CD8-positive, alpha-beta memory T cell (primary cell): ENCODE results near the gene CDA. TPM values are rescaled to one million over a fixed set of nuclear protein-coding genes. Genes with fewer than 3 reads are reported as not detected.

Experiments used
- CTCF ChIA-PET: fragments of 350-600 bp; sonication (Branson Sonifier 250); formaldehyde crosslinking; loops from one replicate; lab custom pipeline; 2021; ENCODE audit warnings: antibody characterized with exemption; lab: Charles Lee
- POLR2A ChIA-PET: fragments of 350-600 bp; sonication (Branson Sonifier 250); formaldehyde crosslinking; loops from one replicate; lab custom pipeline; 2021; ENCODE audit warnings: antibody characterized with exemption; lab: Charles Lee
- DNase-seq, 5 donors: peaks; one replicate each; pipeline versions ENCODE4 v3.0.0 to v3.0.0-alpha.2; 2020 to 2022; ENCODE audit warnings: mixed read lengths in 1 of 5
- H3K27ac ChIP-seq: one replicate; pipeline ENCODE4 v1.7.0; 2013; ENCODE audit warnings: low read depth, mild to moderate bottlenecking, low read length, moderate library complexity
- H3K27me3 ChIP-seq: 2 replicates; pipeline ENCODE4 v1.7.0; 2013; ENCODE audit warnings: low read length, mild to moderate bottlenecking; ENCODE audit not compliant: insufficient read depth, poor library complexity, severe bottlenecking
- H3K36me3 ChIP-seq: 2 replicates; pipeline ENCODE4 v1.7.0; 2013; ENCODE audit warnings: mild to moderate bottlenecking, low read length, moderate library complexity; ENCODE audit not compliant: insufficient read depth
- H3K4me1 ChIP-seq: 2 replicates; pipeline ENCODE4 v1.7.0; 2013; ENCODE audit warnings: mild to moderate bottlenecking, low read length, moderate library complexity; ENCODE audit not compliant: insufficient read depth
- H3K4me3 ChIP-seq: 2 replicates; pipeline ENCODE4 v1.7.0; 2013; ENCODE audit warnings: mild to moderate bottlenecking, low read length
- H3K9me3 ChIP-seq: 2 replicates; pipeline ENCODE4 v1.7.0; 2013; ENCODE audit warnings: mild to moderate bottlenecking, low read length
- H3K27ac Mint-ChIP-seq, 8 donors: one replicate each; pipeline ENCODE4 v1.8.0; 2020 to 2021; ENCODE audit warnings: mixed read lengths in 8 of 8, mild to moderate bottlenecking in 6 of 8, inconsistent platforms in 3 of 8, moderate library complexity in 3 of 8
- H3K27me3 Mint-ChIP-seq, 2 donors: one replicate each; pipeline ENCODE4 v1.8.0; 2020 to 2021; ENCODE audit warnings: mixed read lengths in 2 of 2, mild to moderate bottlenecking in 1 of 2, moderate library complexity in 1 of 2
- H3K36me3 Mint-ChIP-seq, 3 donors: one replicate each; pipeline ENCODE4 v1.8.0; 2020 to 2021; ENCODE audit warnings: mixed read lengths in 3 of 3, inconsistent platforms in 1 of 3, mild to moderate bottlenecking in 1 of 3
- H3K4me1 Mint-ChIP-seq, 3 donors: one replicate each; pipeline ENCODE4 v1.8.0; 2020 to 2021; ENCODE audit warnings: mixed read lengths in 3 of 3, inconsistent platforms in 1 of 3, mild to moderate bottlenecking in 1 of 3
- H3K4me3 Mint-ChIP-seq, 7 donors: one replicate each; pipeline ENCODE4 v1.8.0; 2020 to 2021; ENCODE audit warnings: mixed read lengths in 7 of 7, mild to moderate bottlenecking in 6 of 7, moderate library complexity in 4 of 7, inconsistent platforms in 2 of 7
- H3K9me3 Mint-ChIP-seq, 5 donors: one replicate each; pipeline ENCODE4 v1.8.0; 2020 to 2022; ENCODE audit warnings: mixed read lengths in 5 of 5, mild to moderate bottlenecking in 3 of 5, moderate library complexity in 2 of 5, inconsistent platforms in 1 of 5
- polyA plus RNA-seq: library from polyadenylated mRNA; unstranded; fragments of 300-500 nt; fragmentation: Illumina TruSeq; gene quantifications from one replicate; pipeline ENCODE4 v1.2.3, GENCODE V29; 2021
- total RNA-seq, 2 experiments: library from RNA; stranded (reverse); gene quantifications; one replicate each; pipeline ENCODE4 v1.2.3, GENCODE V29; 2021

Gene CDA
- not detected for total RNA-seq
- not detected for polyA plus RNA-seq

DNA sequence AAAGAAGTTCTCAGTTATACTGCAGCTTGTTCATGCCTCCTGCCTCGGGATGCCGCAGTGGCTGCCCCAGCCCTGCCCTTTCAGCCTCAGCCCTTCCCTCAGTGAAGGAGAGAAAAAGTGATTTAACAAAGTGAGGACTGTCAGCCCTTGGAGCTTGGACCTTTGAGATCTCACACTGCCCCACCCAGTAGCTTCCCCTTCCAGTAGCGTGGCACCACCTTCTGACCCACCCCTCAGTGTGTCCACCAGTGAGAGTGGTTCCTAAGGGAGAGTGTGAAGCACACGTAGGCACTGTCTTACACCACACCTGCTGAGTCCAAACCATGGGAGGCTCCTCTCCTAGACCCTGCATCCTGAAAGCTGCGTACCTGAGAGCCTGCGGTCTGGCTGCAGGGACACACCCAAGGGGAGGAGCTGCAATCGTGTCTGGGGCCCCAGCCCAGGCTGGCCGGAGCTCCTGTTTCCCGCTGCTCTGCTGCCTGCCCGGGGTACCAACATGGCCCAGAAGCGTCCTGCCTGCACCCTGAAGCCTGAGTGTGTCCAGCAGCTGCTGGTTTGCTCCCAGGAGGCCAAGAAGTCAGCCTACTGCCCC, at the start of gene CDA:
TSS of gene CDA (plus strand) at position 464 of the 592 bp plus-strand sequence. CDS start at position 497, 33 bp downstream.
- ChIA-PET CTCF (interaction anchor here (1.4 kb wide), 1 partner anchor 24 kb away, joined by 3 read pairs; no protein-coding TSS in a partner anchor), POLR2A (no interaction called here)
- peaks cover 41 to 70% of the 10 kb centered on the region in 2 donors for H3K27me3 Mint-ChIP-seq

DNA sequence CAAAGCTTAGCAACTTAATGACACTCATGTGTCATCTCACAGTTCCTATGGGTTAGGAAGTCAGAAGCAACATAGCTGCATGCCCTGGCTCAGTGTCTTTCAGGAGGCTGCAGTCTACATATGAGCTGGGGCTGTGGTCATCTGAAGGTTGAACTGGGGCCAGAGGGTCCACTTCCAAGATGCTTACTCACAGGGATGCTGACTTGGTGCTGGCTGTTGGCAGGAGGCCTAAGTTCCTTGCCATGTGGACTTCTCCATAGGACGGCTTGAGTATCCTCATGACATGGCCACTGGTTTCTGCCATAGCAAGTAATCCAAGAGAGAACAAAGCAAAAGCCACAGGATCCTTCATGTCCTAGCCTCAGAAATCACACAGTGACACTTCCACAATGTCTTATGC, 48.6 kb upstream of the CDA start:
- Mint-ChIP-seq H3K9me3 (no peaks in the 10 kb centered on the region), H3K27me3 (peaks cover 21 to 56% of the 10 kb centered on the region in 2 donors)
- CTCF ChIA-PET = no interaction called here

More for the DNA sequence above, at the start of gene CDA:
- no peak for DNase-seq
- peaks cover 11 to 15% (median 15%) of the 10 kb centered on the region in 3 donors for H3K4me1 Mint-ChIP-seq
- H3K36me3 Mint-ChIP-seq = no peaks in the 10 kb centered on the region
- no peak within 1 kb of the TSS for H3K27ac ChIP-seq
- no peak within 1 kb of the TSS for H3K4me3 ChIP-seq
- H3K27ac Mint-ChIP-seq = peak within 1 kb of the TSS in 1 of 8 donors; percentile 7
- H3K27me3 ChIP-seq = peaks cover 19% of the 10 kb centered on the region
- H3K9me3 ChIP-seq = no peaks in the 10 kb centered on the region
- no peaks in the 10 kb centered on the region for H3K36me3 ChIP-seq
- no peak within 1 kb of the TSS for H3K4me3 Mint-ChIP-seq
- H3K9me3 Mint-ChIP-seq = peaks cover 0 to 3% (median 0%) of the 10 kb centered on the region in 5 donors
- no peaks in the 10 kb centered on the region for H3K4me1 ChIP-seq

GRCh38 chr1:20546637-20547036, 42.3 kb upstream of the CDA start:
- H3K4me1 Mint-ChIP-seq = no peaks in the 10 kb centered on the region
- H3K9me3 ChIP-seq = no peaks in the 10 kb centered on the region
- no peak overlapping the region for H3K27ac ChIP-seq
- H3K27ac Mint-ChIP-seq = no peak overlapping the region
- no peaks in the 10 kb centered on the region for H3K36me3 Mint-ChIP-seq
- DNase-seq = no peak
- H3K4me3 Mint-ChIP-seq = no peak overlapping the region
- H3K9me3 Mint-ChIP-seq = no peaks in the 10 kb centered on the region
- H3K36me3 ChIP-seq = no peaks in the 10 kb centered on the region
- no peaks in the 10 kb centered on the region for H3K27me3 ChIP-seq
- ChIA-PET POLR2A (no interaction called here), CTCF (no interaction called here)
- peaks cover 35 to 52% of the 10 kb centered on the region in 2 donors for H3K27me3 Mint-ChIP-seq
- no peak overlapping the region for H3K4me3 ChIP-seq
- no peaks in the 10 kb centered on the region for H3K4me1 ChIP-seq

More for the DNA sequence above, 48.6 kb upstream of the CDA start:
- no peak overlapping the region for H3K27ac Mint-ChIP-seq
- Histone ChIP-seq H3K27me3 (no peaks in the 10 kb centered on the region), H3K4me3 (no peak overlapping the region), H3K27ac (no peak overlapping the region), H3K4me1 (no peaks in the 10 kb centered on the region), H3K36me3 (no peaks in the 10 kb centered on the region), H3K9me3 (no peaks in the 10 kb centered on the region)
- H3K4me1 Mint-ChIP-seq = no peaks in the 10 kb centered on the region
- no peak overlapping the region for H3K4me3 Mint-ChIP-seq
- DNase-seq = no peak
- POLR2A ChIA-PET = no interaction called here
- no peaks in the 10 kb centered on the region for H3K36me3 Mint-ChIP-seq

DNA sequence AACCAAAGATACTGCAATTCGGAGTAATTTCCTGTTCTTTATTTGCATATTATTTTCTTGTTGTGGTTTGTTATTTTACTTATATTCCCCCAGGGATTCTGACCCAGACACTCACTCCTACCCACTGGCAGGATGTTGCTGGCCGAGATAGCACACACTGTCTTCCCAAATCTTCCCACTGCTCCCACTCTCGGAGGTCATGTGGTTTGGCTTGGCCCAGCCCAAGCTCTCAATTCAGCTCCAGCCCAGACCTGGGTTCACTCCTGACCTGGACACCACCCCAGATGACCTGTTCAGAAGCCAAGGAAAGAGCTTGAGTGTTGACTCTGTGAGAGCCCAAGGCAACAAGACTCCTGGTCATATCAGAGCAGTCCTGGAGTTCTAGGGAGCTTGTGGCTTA, 37.7 kb upstream of the CDA start:
- Mint-ChIP-seq H3K4me3 (no peak overlapping the region), H3K4me1 (peaks cover 0 to 2% (median 0%) of the 10 kb centered on the region in 3 donors), H3K9me3 (no peaks in the 10 kb centered on the region), H3K27ac (no peak overlapping the region), H3K36me3 (no peaks in the 10 kb centered on the region), H3K27me3 (peaks cover 39% of the 10 kb centered on the region in 2 donors)
- no peaks in the 10 kb centered on the region for H3K36me3 ChIP-seq
- H3K27ac ChIP-seq = no peak overlapping the region
- no peaks in the 10 kb centered on the region for H3K4me1 ChIP-seq
- ChIA-PET CTCF (no interaction called here), POLR2A (no interaction called here)
- no peak for DNase-seq
- no peak overlapping the region for H3K4me3 ChIP-seq
- H3K27me3 ChIP-seq = peaks cover 12% of the 10 kb centered on the region
- no peaks in the 10 kb centered on the region for H3K9me3 ChIP-seq

- H3K9me3 ChIP-seq = no peaks in the 10 kb centered on the region
- Mint-ChIP-seq H3K4me1 (peaks cover 0 to 2% (median 0%) of the 10 kb centered on the region in 3 donors), H3K4me3 (no peak within 1 kb of the TSS), H3K36me3 (no peaks in the 10 kb centered on the region), H3K27me3 (peaks cover 33% of the 10 kb centered on the region in 2 donors), H3K9me3 (no peaks in the 10 kb centered on the region), H3K27ac (no peak within 1 kb of the TSS)
- no peak within 1 kb of the TSS for H3K4me3 ChIP-seq
- peaks cover 12% of the 10 kb centered on the region for H3K27me3 ChIP-seq
- H3K36me3 ChIP-seq = no peaks in the 10 kb centered on the region
- H3K27ac ChIP-seq = no peak within 1 kb of the TSS
- no peak for DNase-seq
- CTCF ChIA-PET = no interaction called here
- no peaks in the 10 kb centered on the region for H3K4me1 ChIP-seq
- POLR2A ChIA-PET = no interaction called here
Observed at GRCh38 chr1:20551945-20552727, 36.8 kb upstream of the CDA start, which contains the start of gene FAM43B. FAM43B (plus strand) TSS chr1:20552573; CDS start chr1:20552974, 401 bp downstream.

DNA sequence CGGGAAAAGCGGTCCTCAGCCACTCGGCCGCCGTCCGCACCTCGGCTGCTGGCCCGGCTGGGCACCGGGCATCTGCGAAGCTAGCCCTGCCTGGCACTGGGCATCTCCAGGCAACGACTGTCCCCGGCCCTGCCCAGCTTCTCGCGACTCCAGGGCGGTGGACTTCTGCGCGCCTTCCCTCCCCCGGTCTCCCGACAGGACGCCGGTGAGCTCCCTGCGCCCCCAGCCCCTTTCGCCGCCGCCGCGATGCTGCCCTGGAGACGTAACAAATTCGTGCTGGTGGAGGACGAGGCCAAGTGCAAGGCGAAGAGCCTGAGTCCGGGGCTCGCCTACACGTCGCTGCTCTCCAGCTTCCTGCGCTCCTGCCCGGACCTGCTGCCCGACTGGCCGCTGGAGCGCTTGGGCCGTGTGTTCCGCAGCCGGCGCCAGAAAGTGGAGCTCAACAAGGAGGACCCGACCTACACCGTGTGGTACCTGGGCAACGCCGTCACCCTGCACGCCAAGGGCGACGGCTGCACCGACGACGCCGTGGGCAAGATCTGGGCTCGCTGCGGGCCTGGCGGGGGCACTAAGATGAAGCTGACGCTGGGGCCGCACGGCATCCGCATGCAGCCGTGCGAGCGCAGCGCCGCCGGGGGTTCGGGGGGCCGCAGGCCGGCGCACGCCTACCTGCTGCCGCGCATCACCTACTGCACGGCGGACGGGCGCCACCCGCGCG, 36.0 kb upstream of the CDA start:
- Histone ChIP-seq H3K27ac (no peak overlapping the region), H3K4me1 (no peaks in the 10 kb centered on the region), H3K36me3 (no peaks in the 10 kb centered on the region), H3K9me3 (no peaks in the 10 kb centered on the region), H3K4me3 (no peak overlapping the region), H3K27me3 (peaks cover 12% of the 10 kb centered on the region)
- no peaks in the 10 kb centered on the region for H3K9me3 Mint-ChIP-seq
- no peak overlapping the region for H3K27ac Mint-ChIP-seq
- H3K36me3 Mint-ChIP-seq = no peaks in the 10 kb centered on the region
- peaks cover 0 to 2% (median 0%) of the 10 kb centered on the region in 3 donors for H3K4me1 Mint-ChIP-seq
- DNase-seq = no peak
- peaks cover 29 to 30% of the 10 kb centered on the region in 2 donors for H3K27me3 Mint-ChIP-seq
- ChIA-PET CTCF (no interaction called here), POLR2A (no interaction called here)
- H3K4me3 Mint-ChIP-seq = no peak overlapping the region

GRCh38 chr1:20555025-20555757, 33.7 kb upstream of the CDA start:
- CTCF ChIA-PET = no interaction called here
- Mint-ChIP-seq H3K4me3 (no peak overlapping the region), H3K27me3 (peaks cover 23 to 25% of the 10 kb centered on the region in 2 donors), H3K9me3 (no peaks in the 10 kb centered on the region), H3K4me1 (peaks cover 0 to 2% (median 0%) of the 10 kb centered on the region in 3 donors), H3K27ac (no peak overlapping the region), H3K36me3 (no peaks in the 10 kb centered on the region)
- Histone ChIP-seq H3K4me1 (no peaks in the 10 kb centered on the region), H3K4me3 (no peak overlapping the region), H3K27me3 (peaks cover 12% of the 10 kb centered on the region), H3K36me3 (no peaks in the 10 kb centered on the region), H3K27ac (no peak overlapping the region), H3K9me3 (no peaks in the 10 kb centered on the region)
- POLR2A ChIA-PET = no interaction called here
- no peak for DNase-seq
